H1 (cell line): ENCODE results near the gene SERGEF. TPM values are rescaled to one million over a fixed set of nuclear protein-coding genes. Genes with fewer than 3 reads are reported as not detected.

ENCODE experiments used
- CTCF ChIA-PET: fragments of 300-600 bp; sonication (Branson Sonifier 250); formaldehyde crosslinking; loops from one replicate; lab custom pipeline; 2021; ENCODE audit not compliant: partially characterized antibody; lab: Charles Lee
- POLR2A ChIA-PET: fragments of 300-600 bp; sonication (Branson Sonifier 250); formaldehyde crosslinking; loops from one replicate; lab custom pipeline; 2021; ENCODE audit warnings: inconsistent platforms; ENCODE audit not compliant: partially characterized antibody; lab: Charles Lee
- DNase-seq, 2 experiments: peaks; one replicate each; pipeline versions ENCODE4 v3.0.0 to v3.0.0-alpha.2; 2010 to 2022; ENCODE audit warnings: low spot score in 2 of 2, low read depth in 1 of 2, mixed read lengths in 1 of 2
- FAIRE-seq: peaks from 2 replicates; lab custom pipeline; 2011; peaks lifted over from hg19 to GRCh38; lab: Jason Lieb, UNC
- H2AFZ ChIP-seq: 2 replicates; pipeline ENCODE4 v1.8.1; 2012; ENCODE audit warnings: low read length, inconsistent platforms
- H2AK5ac ChIP-seq: 2 replicates; pipeline ENCODE4 v1.6.1; 2013; ENCODE audit warnings: low read depth, low read length
- H2BK120ac ChIP-seq: replicated peaks from 2 replicates; pipeline ENCODE3; 2013; ENCODE audit warnings: low read depth, low read length, inconsistent platforms
- H2BK12ac ChIP-seq: 2 replicates; pipeline ENCODE4 v1.6.1; 2013; ENCODE audit warnings: low read depth, low read length
- H2BK15ac ChIP-seq: 2 replicates; pipeline ENCODE4 v1.6.1; 2013; ENCODE audit warnings: low read length
- H2BK20ac ChIP-seq: 2 replicates; pipeline ENCODE4 v1.6.1; 2013; ENCODE audit warnings: low read length
- H2BK5ac ChIP-seq: 2 replicates; pipeline ENCODE4 v1.6.1; 2013; ENCODE audit warnings: low read depth, low read length
- H3K14ac ChIP-seq: 2 replicates; pipeline ENCODE4 v1.6.1; 2013; ENCODE audit warnings: inconsistent platforms; ENCODE audit not compliant: insufficient read length
- H3K18ac ChIP-seq: 2 replicates; pipeline ENCODE4 v1.6.1; 2013; ENCODE audit warnings: low read length; ENCODE audit errors: extremely low read depth
- H3K23ac ChIP-seq: 2 replicates; pipeline ENCODE4 v1.6.1; 2013; ENCODE audit warnings: inconsistent platforms; ENCODE audit not compliant: insufficient read length
- H3K23me2 ChIP-seq: 2 replicates; pipeline ENCODE4 v1.6.1; 2013; ENCODE audit warnings: low read depth, low read length
- H3K27ac ChIP-seq: 2 replicates; pipeline ENCODE4 v1.6.1; 2011; ENCODE audit warnings: low read depth, low read length, inconsistent platforms
- H3K27me3 ChIP-seq, 4 experiments: replicated peaks in 1 of 4; 1 replicate in 1 of 4; 2 replicates in 3 of 4; pipeline versions ENCODE4 v1.6.1 to v1.8.1; 2011 to 2013; ENCODE audit warnings: low read length in 3 of 4, mild to moderate bottlenecking in 3 of 4, inconsistent platforms in 2 of 4, mixed read lengths in 2 of 4, moderate library complexity in 1 of 4; ENCODE audit not compliant: control insufficient read depth in 3 of 4, insufficient read depth in 3 of 4; ENCODE audit errors: extremely low read depth in 1 of 4
- H3K36me3 ChIP-seq, 4 experiments: 2 replicates each; pipeline versions ENCODE4 v1.6.1 to v1.8.1; 2011 to 2013; ENCODE audit warnings: mild to moderate bottlenecking in 4 of 4, low read length in 3 of 4, moderate library complexity in 2 of 4, control low read depth in 1 of 4, inconsistent platforms in 1 of 4; ENCODE audit not compliant: insufficient read depth in 4 of 4, control insufficient read depth in 2 of 4
- H3K4ac ChIP-seq: replicated peaks from 2 replicates; pipeline ENCODE3; 2013; ENCODE audit warnings: low read length, low read depth, mixed read lengths, inconsistent platforms; ENCODE audit not compliant: insufficient read length
- H3K4me1 ChIP-seq, 4 experiments: replicated peaks in 1 of 4; 1 replicate in 1 of 4; 2 replicates in 3 of 4; pipeline versions ENCODE4 v1.6.1 to v1.8.1; 2011 to 2013; ENCODE audit warnings: low read length in 3 of 4, inconsistent platforms in 2 of 4, mixed read lengths in 1 of 4; ENCODE audit not compliant: insufficient read depth in 4 of 4, control insufficient read depth in 3 of 4
- H3K4me2 ChIP-seq, 2 experiments: 2 replicates each; pipeline versions ENCODE4 v1.6.1 to v1.8.1; 2011 to 2013; ENCODE audit warnings: low read depth in 2 of 2, low read length in 2 of 2, control low read depth in 1 of 2, inconsistent platforms in 1 of 2, mild to moderate bottlenecking in 1 of 2; ENCODE audit not compliant: insufficient read depth in 1 of 2
- H3K4me3 ChIP-seq, 4 experiments: fragments of 200-600, 300-600 bp in 1 of 4; sonication (generic), shearing (Covaris generic), sonication (Bioruptor Twin) in 1 of 4; 2 replicates each; pipeline versions ENCODE4 v1.5.1 to v1.8.1; 2011 to 2016; ENCODE audit warnings: low read length in 4 of 4, low read depth in 3 of 4, control low read depth in 2 of 4, inconsistent platforms in 2 of 4, mild to moderate bottlenecking in 2 of 4, mixed read lengths in 1 of 4, moderate library complexity in 1 of 4; ENCODE audit not compliant: insufficient read depth in 2 of 4; ENCODE audit errors: extremely low read depth in 1 of 4
- H3K56ac ChIP-seq: replicated peaks from 2 replicates; pipeline ENCODE3; 2013; ENCODE audit warnings: low read depth, mild to moderate bottlenecking, mixed read lengths, low read length, inconsistent platforms; ENCODE audit not compliant: insufficient read length
- H3K79me1 ChIP-seq: 2 replicates; pipeline ENCODE4 v1.6.1; 2013; ENCODE audit warnings: low read depth, low read length, control low read depth
- H3K79me2 ChIP-seq, 2 experiments: 2 replicates each; pipeline versions ENCODE4 v1.6.1 to v1.8.1; 2012 to 2013; ENCODE audit warnings: low read length in 2 of 2, mild to moderate bottlenecking in 2 of 2, inconsistent platforms in 1 of 2; ENCODE audit not compliant: insufficient read depth in 2 of 2, control insufficient read depth in 1 of 2
- H3K9ac ChIP-seq, 4 experiments: replicated peaks in 1 of 4; 1 replicate in 1 of 4; 2 replicates in 3 of 4; pipeline versions ENCODE4 v1.6.1 to v1.8.1; 2011 to 2013; ENCODE audit warnings: low read depth in 3 of 4, low read length in 3 of 4, control low read depth in 2 of 4, mild to moderate bottlenecking in 2 of 4, moderate library complexity in 2 of 4, inconsistent platforms in 1 of 4; ENCODE audit errors: extremely low read depth in 1 of 4
- H3K9me3 ChIP-seq, 2 experiments: 2 replicates each; pipeline versions ENCODE4 v1.6.1 to v1.8.1; 2012 to 2013; ENCODE audit warnings: mild to moderate bottlenecking in 2 of 2, moderate library complexity in 2 of 2, control low read depth in 1 of 2, inconsistent platforms in 1 of 2, low read depth in 1 of 2, low read length in 1 of 2, mixed read lengths in 1 of 2; ENCODE audit not compliant: insufficient read depth in 2 of 2
- H4K20me1 ChIP-seq, 2 experiments: replicated peaks in 1 of 2; 2 replicates each; pipeline versions ENCODE3 to v1.8.1; 2011 to 2013; ENCODE audit warnings: inconsistent platforms in 2 of 2, low read length in 2 of 2, mild to moderate bottlenecking in 1 of 2; ENCODE audit not compliant: insufficient read depth in 2 of 2, control insufficient read depth in 1 of 2
- H4K5ac ChIP-seq: 2 replicates; pipeline ENCODE4 v1.6.1; 2013; ENCODE audit warnings: low read length, low read depth, mixed read lengths, inconsistent platforms; ENCODE audit not compliant: insufficient read length
- H4K8ac ChIP-seq: 2 replicates; pipeline ENCODE4 v1.8.0; 2013; ENCODE audit warnings: mild to moderate bottlenecking, moderate library complexity, low read length, inconsistent platforms; ENCODE audit not compliant: insufficient read depth; ENCODE audit errors: extremely low read depth
- H4K91ac ChIP-seq: replicated peaks from 2 replicates; pipeline ENCODE3; 2013; ENCODE audit warnings: low read length, mixed read lengths, inconsistent platforms; ENCODE audit not compliant: insufficient read length
- CHD1 ChIP-seq: IDR thresholded peaks from 2 replicates; pipeline ENCODE4 v1.6.1; 2012; ENCODE audit warnings: low read depth, low read length, improper control_type of control experiment
- CREB1 ChIP-seq: IDR thresholded peaks from 2 replicates; pipeline ENCODE4 v1.6.1; 2012; ENCODE audit warnings: inconsistent platforms
- GABPA ChIP-seq: IDR thresholded peaks from 2 replicates; pipeline ENCODE4 v1.6.1; 2011; ENCODE audit warnings: mild to moderate bottlenecking, low read length, moderate library complexity, borderline replicate concordance; ENCODE audit not compliant: insufficient read depth
- HDAC2 ChIP-seq, 2 experiments: fragments of 300-600 bp in 1 of 2; sonication (generic) in 1 of 2; IDR thresholded peaks; 2 replicates each; pipeline ENCODE4 v1.6.1; 2011 to 2012; ENCODE audit warnings: low read depth in 2 of 2, low read length in 2 of 2, mild to moderate bottlenecking in 2 of 2, moderate library complexity in 2 of 2, borderline replicate concordance in 1 of 2, inconsistent platforms in 1 of 2
- JUND ChIP-seq: IDR thresholded peaks from 2 replicates; pipeline ENCODE4 v1.6.1; 2011; ENCODE audit warnings: mild to moderate bottlenecking, improper control_type of control experiment, low read length
- KDM1A ChIP-seq: fragments of 200-600, 300-600 bp; sonication (generic); IDR thresholded peaks from 2 replicates; pipeline ENCODE4 v1.7.1; 2016; ENCODE audit warnings: mild to moderate bottlenecking, low read length, borderline replicate concordance
- MAFK ChIP-seq: IDR thresholded peaks from 2 replicates; pipeline ENCODE4 v1.6.1; 2012; ENCODE audit warnings: low read depth, mild to moderate bottlenecking, improper control_type of control experiment, low read length
- RAD21 ChIP-seq, 2 experiments: IDR thresholded peaks in 1 of 2; conservative IDR thresholded peaks in 1 of 2; 2 replicates each; pipeline ENCODE4 v1.6.1; 2011; ENCODE audit warnings: low read depth in 2 of 2, low read length in 2 of 2, improper control_type of control experiment in 1 of 2, inconsistent platforms in 1 of 2, mild to moderate bottlenecking in 1 of 2, moderate library complexity in 1 of 2
- WGBS, 2 experiments: shearing (Covaris generic) in 1 of 2; methylation state at CpG; one replicate each; pipeline versions ENCODE4 v1.1.6 to v1.1.7; 2013 to 2015; ENCODE audit warnings: low lambda C conversion rate in 2 of 2, mixed read lengths in 2 of 2, inconsistent platforms in 1 of 2, low coverage in 1 of 2, missing lambda C conversion rate in 1 of 2; ENCODE audit not compliant: insufficient replicate concordance in 2 of 2, insufficient coverage in 1 of 2, insufficient read length in 1 of 2; ENCODE audit errors: extremely low coverage in 1 of 2, missing lambda C conversion rate in 1 of 2; 5-methylcytosine and 5-hydroxymethylcytosine counted together
- polyA plus RNA-seq, 7 experiments: library from polyadenylated mRNA; depleted of rRNA in 3 of 7; stranded (reverse) in 5 of 7; unstranded in 2 of 7; fragments of >200 nt in 5 of 7; fragments of 200-250 nt in 2 of 7; gene quantifications; 1 replicate in 5 of 7; 2 replicates in 1 of 7; 4 replicates in 1 of 7; pipeline versions ENCODE4 v1.2.1 to v1.2.3, GENCODE V29; 2011 to 2013; ENCODE audit warnings: missing spikeins in 2 of 7, mixed read lengths in 2 of 7
- total RNA-seq: library from RNA; stranded (reverse); fragmentation: NEBNext Ultra II Directional; extraction: Animal tissue kit (Norgen Biotek cat#: 25700); gene quantifications from 2 replicates; pipeline ENCODE4 v1.2.1, GENCODE V29; 2021
- TF ChIP-seq, protein P1 (sequence below), 3 experiments: IDR thresholded peaks; 1 replicate in 2 of 3; 2 replicates in 1 of 3; pipeline versions ENCODE4 v1.5.1 to v1.6.1; 2011; ENCODE audit warnings: low read length in 3 of 3, mild to moderate bottlenecking in 3 of 3, inconsistent platforms in 2 of 3, low read depth in 1 of 3, moderate library complexity in 1 of 3; ENCODE audit not compliant: insufficient read depth in 1 of 3; ENCODE audit errors: control extremely low read depth in 1 of 3

SERGEF gene
- total and polyA plus RNA-seq, 2 of the 8 experiments (the other 6 are each of a cell fraction or from before 2014, with no cell fraction given) = 16.6 to 28.8 TPM

- Histone ChIP-seq H2BK5ac (no peak overlapping the region), H3K14ac (no peak overlapping the region), H3K27ac (no peak overlapping the region), H3K79me1 (no peaks in the 10 kb centered on the region), H2AK5ac (no peak overlapping the region), H3K4me2 (no peak overlapping the region), H4K8ac (no peak overlapping the region), H3K9me3 (no peaks in the 10 kb centered on the region), H3K36me3 (no peaks in the 10 kb centered on the region; a peak in 1 of 8 replicates), H3K79me2 (no peaks in the 10 kb centered on the region), H3K23me2 (no peaks in the 10 kb centered on the region), H3K9ac (no peak overlapping the region), H2BK120ac (no peak overlapping the region), H3K23ac (no peak overlapping the region), H3K18ac (no peak overlapping the region), H2AFZ (no peak overlapping the region), H3K56ac (no peak overlapping the region), H2BK15ac (no peak overlapping the region), H4K5ac (no peak overlapping the region), H3K4me1 (no peaks in the 10 kb centered on the region), H4K91ac (no peak overlapping the region), H3K4me3 (no peak overlapping the region), H4K20me1 (peaks cover 2 to 3% of the 10 kb centered on the region in 2 experiments), H3K27me3 (no peaks in the 10 kb centered on the region), H2BK12ac (no peak overlapping the region), H3K4ac (no peak overlapping the region), H2BK20ac (no peak overlapping the region)
- 45% methylated on average over 7 of the region's 7 CpGs; no CpG with 5 or more reads in 1 of the 2 experiments for WGBS, 2 experiments
- ChIA-PET CTCF (interaction anchor here (0.7 to 11.7 kb wide), 39 partner anchors 7 to 381 kb away, joined by 3 to 276 read pairs (median 6); partner anchors contain the start of genes KCNC1 and MYOD1), POLR2A (no interaction called here)
- TF ChIP-seq JUND (no peak), RAD21 (IDR thresholded peaks at IDR 0.05 in 1 of 2, conservative IDR thresholded peaks at IDR 0.05 in 1 of 2; ENCODE audit: low read depth in 2 of 2, low read length in 2 of 2) (peak; percentile 69), CHD1 (no peak), HDAC2 (IDR thresholded peaks at IDR 0.05; ENCODE audit: borderline replicate concordance in 1 of 2, low read depth in 2 of 2, low read length in 2 of 2) (no peak), MAFK (no peak), CREB1 (peak; percentile 44; the same call in 1 of the 2 replicates), GABPA (no peak), KDM1A (no peak)
- TF ChIP-seq, protein P1, sequence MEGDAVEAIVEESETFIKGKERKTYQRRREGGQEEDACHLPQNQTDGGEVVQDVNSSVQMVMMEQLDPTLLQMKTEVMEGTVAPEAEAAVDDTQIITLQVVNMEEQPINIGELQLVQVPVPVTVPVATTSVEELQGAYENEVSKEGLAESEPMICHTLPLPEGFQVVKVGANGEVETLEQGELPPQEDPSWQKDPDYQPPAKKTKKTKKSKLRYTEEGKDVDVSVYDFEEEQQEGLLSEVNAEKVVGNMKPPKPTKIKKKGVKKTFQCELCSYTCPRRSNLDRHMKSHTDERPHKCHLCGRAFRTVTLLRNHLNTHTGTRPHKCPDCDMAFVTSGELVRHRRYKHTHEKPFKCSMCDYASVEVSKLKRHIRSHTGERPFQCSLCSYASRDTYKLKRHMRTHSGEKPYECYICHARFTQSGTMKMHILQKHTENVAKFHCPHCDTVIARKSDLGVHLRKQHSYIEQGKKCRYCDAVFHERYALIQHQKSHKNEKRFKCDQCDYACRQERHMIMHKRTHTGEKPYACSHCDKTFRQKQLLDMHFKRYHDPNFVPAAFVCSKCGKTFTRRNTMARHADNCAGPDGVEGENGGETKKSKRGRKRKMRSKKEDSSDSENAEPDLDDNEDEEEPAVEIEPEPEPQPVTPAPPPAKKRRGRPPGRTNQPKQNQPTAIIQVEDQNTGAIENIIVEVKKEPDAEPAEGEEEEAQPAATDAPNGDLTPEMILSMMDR (IDR thresholded peaks at IDR 0.05; ENCODE audit: control extremely low read depth in 1 of 3, insufficient read depth in 1 of 3, low read depth in 1 of 3, low read length in 3 of 3) = peak; percentile 20 to 88 (median 72)
- FAIRE-seq (peak; percentile 74), DNase-seq (peak in 1 of 2 experiments; percentile 63)
These were observed 33.0 kb downstream of the SERGEF start for GRCh38 chr11:17979770-17980371.
